CD4-positive, alpha-beta memory T cell (primary cell): ENCODE data around the gene TPO. TPM values are rescaled to one million over a fixed set of nuclear protein-coding genes. Genes with fewer than 3 reads are reported as not detected.
A peak's percentile ranks its signal among the peaks of the same experiment; 100 is the strongest.

Experiments used
- CTCF ChIA-PET: fragments of 350-600 bp; sonication (Branson Sonifier 250); formaldehyde crosslinking; loops from one replicate; lab custom pipeline; 2021; ENCODE audit warnings: inconsistent platforms; ENCODE audit not compliant: partially characterized antibody; lab: Charles Lee
- POLR2A ChIA-PET: fragments of 350-600 bp; sonication (Branson Sonifier 250); formaldehyde crosslinking; loops from one replicate; lab custom pipeline; 2021; ENCODE audit not compliant: partially characterized antibody; lab: Charles Lee
- DNase-seq, 5 donors: peaks; one replicate each; pipeline versions ENCODE4 v3.0.0 to v3.0.0-alpha.2; 2020 to 2022; ENCODE audit warnings: mixed read lengths in 1 of 5
- H3K27ac ChIP-seq: one replicate; pipeline ENCODE4 v1.7.0; 2013; ENCODE audit warnings: low read depth, low read length
- H3K27me3 ChIP-seq: 2 replicates; pipeline ENCODE4 v1.7.0; 2013; ENCODE audit warnings: mild to moderate bottlenecking, low read length, moderate library complexity; ENCODE audit not compliant: insufficient read depth
- H3K36me3 ChIP-seq: 2 replicates; pipeline ENCODE4 v1.7.0; 2013; ENCODE audit warnings: mild to moderate bottlenecking, low read length, moderate library complexity; ENCODE audit not compliant: insufficient read depth
- H3K4me1 ChIP-seq: 2 replicates; pipeline ENCODE4 v1.7.0; 2013; ENCODE audit warnings: mild to moderate bottlenecking, low read length, moderate library complexity; ENCODE audit not compliant: insufficient read depth
- H3K4me3 ChIP-seq, 2 donors: one replicate each; pipeline ENCODE4 v1.7.0; 2013; ENCODE audit warnings: low read length in 2 of 2, mild to moderate bottlenecking in 1 of 2
- H3K9me3 ChIP-seq, 2 donors: one replicate each; pipeline ENCODE4 v1.7.0; 2013; ENCODE audit warnings: low read length in 2 of 2, control low read depth in 1 of 2; ENCODE audit not compliant: control insufficient read depth in 1 of 2
- H3K27ac Mint-ChIP-seq, 7 donors: one replicate each; pipeline ENCODE4 v1.8.0; 2020 to 2021; ENCODE audit warnings: mixed read lengths in 7 of 7, mild to moderate bottlenecking in 6 of 7, inconsistent platforms in 3 of 7, moderate library complexity in 3 of 7
- H3K27me3 Mint-ChIP-seq, 2 donors: one replicate each; pipeline ENCODE4 v1.8.0; 2020 to 2021; ENCODE audit warnings: mixed read lengths in 2 of 2
- H3K36me3 Mint-ChIP-seq, 2 donors: one replicate each; pipeline ENCODE4 v1.8.0; 2020 to 2021; ENCODE audit warnings: mixed read lengths in 2 of 2, inconsistent platforms in 1 of 2, mild to moderate bottlenecking in 1 of 2
- H3K4me1 Mint-ChIP-seq, 4 donors: one replicate each; pipeline ENCODE4 v1.8.0; 2020 to 2021; ENCODE audit warnings: mixed read lengths in 4 of 4, mild to moderate bottlenecking in 1 of 4
- H3K4me3 Mint-ChIP-seq, 8 donors: one replicate each; pipeline ENCODE4 v1.8.0; 2020 to 2021; ENCODE audit warnings: mixed read lengths in 8 of 8, mild to moderate bottlenecking in 7 of 8, moderate library complexity in 6 of 8, inconsistent platforms in 3 of 8
- H3K9me3 Mint-ChIP-seq, 8 donors: one replicate each; pipeline ENCODE4 v1.8.0; 2020 to 2021; ENCODE audit warnings: mixed read lengths in 8 of 8, mild to moderate bottlenecking in 5 of 8, inconsistent platforms in 3 of 8, moderate library complexity in 1 of 8
- intact Hi-C: fragments of 100-400 bp; cut with micrococcal nuclease; formaldehyde crosslinking; loops from one replicate; pipeline ENCODE4 v1.15.1; 2023
- polyA plus RNA-seq, 2 donors: library from polyadenylated mRNA; unstranded; fragments of 300-500 nt; fragmentation: Illumina TruSeq; gene quantifications; one replicate each; pipeline ENCODE4 v1.2.3, GENCODE V29; 2021
- total RNA-seq, 2 experiments: library from RNA; stranded (reverse); gene quantifications; one replicate each; pipeline ENCODE4 v1.2.3, GENCODE V29; 2021

TPO gene
- total and polyA plus RNA-seq, 4 experiments from 2014 or later: 3.2 to 10.6 TPM; not detected in 2

DNA sequence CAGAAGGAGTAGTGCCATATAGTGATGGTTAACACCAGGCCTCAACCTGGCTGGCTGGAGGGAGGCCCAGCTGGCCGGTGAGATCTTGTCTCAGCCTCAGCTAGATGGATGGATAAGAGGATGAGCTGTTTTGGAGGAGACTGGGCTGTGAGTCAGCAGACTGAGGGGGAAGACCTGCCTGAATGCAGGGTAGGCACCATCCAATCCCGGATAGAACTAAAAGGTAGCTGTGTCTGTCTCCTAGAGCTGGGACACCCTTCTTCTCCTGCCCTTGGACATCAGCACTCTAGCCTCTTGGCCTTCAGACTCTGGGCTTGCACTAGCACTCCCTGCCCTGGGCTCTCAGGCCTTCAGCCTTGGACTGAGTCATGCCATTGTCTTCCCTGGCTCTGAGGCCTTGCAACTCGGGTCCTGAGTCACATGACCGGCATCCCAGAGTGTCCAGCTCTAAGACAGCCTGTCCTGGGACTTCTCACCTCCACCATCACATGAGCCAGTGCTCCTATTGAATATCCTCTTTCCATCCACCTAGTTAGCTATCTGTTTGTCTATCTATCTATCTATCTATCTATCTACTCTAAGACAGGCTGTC lies 131.3 kb downstream of the TPO start:
- H3K9me3 ChIP-seq: no peaks in the 10 kb centered on the region
- H3K27me3 ChIP-seq: no peaks in the 10 kb centered on the region
- ChIA-PET CTCF (interaction anchor here (0.6 to 2.1 kb wide), 4 partner anchors 26 to 867 kb away, joined by 3 to 5 read pairs (median 4); partner anchors contain the start of gene TMEM18), POLR2A (no interaction called here)
- no peak overlapping the region for H3K27ac ChIP-seq
- intact Hi-C loops: loop anchor here (10.0 kb wide), 2 partner anchors 590 to 830 kb away; partner anchors contain the start of gene SNTG2
- H3K27ac Mint-ChIP-seq: peak overlapping the region in 3 of 7 donors; percentile 4 to 19 (median 5)
- H3K4me3 Mint-ChIP-seq: no peak overlapping the region
- no peak for DNase-seq
- H3K4me3 ChIP-seq: no peak overlapping the region
- peaks cover 11% of the 10 kb centered on the region for H3K4me1 ChIP-seq
- no peaks in the 10 kb centered on the region for H3K9me3 Mint-ChIP-seq
- H3K36me3 Mint-ChIP-seq: no peaks in the 10 kb centered on the region
- H3K27me3 Mint-ChIP-seq: peaks cover 0 to 2% of the 10 kb centered on the region in 2 donors
- peaks cover 3 to 14% (median 10%) of the 10 kb centered on the region in 4 donors for H3K4me1 Mint-ChIP-seq
- no peaks in the 10 kb centered on the region for H3K36me3 ChIP-seq

DNA sequence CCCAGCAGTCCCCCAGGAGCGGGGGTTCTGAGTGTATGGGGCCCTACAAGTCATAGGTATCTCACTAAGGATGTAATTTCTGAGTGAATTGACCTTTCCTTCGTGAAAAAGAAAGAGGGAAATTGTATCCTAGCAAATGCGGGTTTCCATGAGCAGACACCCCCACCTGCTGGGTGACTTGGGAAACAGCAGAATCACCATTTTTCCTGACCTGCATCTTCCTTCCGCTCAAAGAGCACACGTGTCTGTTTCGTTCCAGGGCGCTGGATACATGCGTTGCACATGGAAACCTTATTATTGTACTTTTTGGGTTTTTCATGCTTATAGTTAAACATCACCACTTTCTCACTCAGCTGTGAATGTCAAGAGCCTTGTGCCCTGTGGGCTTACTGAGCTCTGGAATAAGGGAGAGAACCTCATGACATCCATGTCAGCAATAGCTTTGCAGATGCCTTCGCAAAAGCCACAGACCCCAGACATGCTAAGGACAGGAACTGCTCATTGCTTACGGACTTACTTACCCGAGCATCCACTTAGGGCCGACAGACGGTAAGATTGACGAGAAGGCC lies 132.8 kb downstream of the TPO start:
- no peak overlapping the region for H3K27ac ChIP-seq
- Mint-ChIP-seq H3K27me3 (peaks cover 0 to 2% of the 10 kb centered on the region in 2 donors), H3K27ac (peak overlapping the region in 2 of 7 donors; percentile 31 to 74), H3K36me3 (no peaks in the 10 kb centered on the region), H3K9me3 (no peaks in the 10 kb centered on the region), H3K4me1 (peaks cover 3 to 15% (median 12%) of the 10 kb centered on the region in 4 donors), H3K4me3 (peak overlapping the region in 1 of 8 donors; percentile 26)
- no peak overlapping the region for H3K4me3 ChIP-seq
- H3K27me3 ChIP-seq: no peaks in the 10 kb centered on the region
- peaks cover 14% of the 10 kb centered on the region for H3K4me1 ChIP-seq
- intact Hi-C loops: loop anchor here (10.0 kb wide), 2 partner anchors 591 to 831 kb away; partner anchors contain the start of gene SNTG2
- no peaks in the 10 kb centered on the region for H3K36me3 ChIP-seq
- H3K9me3 ChIP-seq: no peaks in the 10 kb centered on the region
- peak in 4 of 5 donors; percentile 9 to 36 (median 27) for DNase-seq
- CTCF ChIA-PET: interaction anchor here (1.0 to 2.1 kb wide), 5 partner anchors 10 to 872 kb away, joined by 3 to 5 read pairs (median 4); no protein-coding TSS in a partner anchor
- POLR2A ChIA-PET: no interaction called here

DNA sequence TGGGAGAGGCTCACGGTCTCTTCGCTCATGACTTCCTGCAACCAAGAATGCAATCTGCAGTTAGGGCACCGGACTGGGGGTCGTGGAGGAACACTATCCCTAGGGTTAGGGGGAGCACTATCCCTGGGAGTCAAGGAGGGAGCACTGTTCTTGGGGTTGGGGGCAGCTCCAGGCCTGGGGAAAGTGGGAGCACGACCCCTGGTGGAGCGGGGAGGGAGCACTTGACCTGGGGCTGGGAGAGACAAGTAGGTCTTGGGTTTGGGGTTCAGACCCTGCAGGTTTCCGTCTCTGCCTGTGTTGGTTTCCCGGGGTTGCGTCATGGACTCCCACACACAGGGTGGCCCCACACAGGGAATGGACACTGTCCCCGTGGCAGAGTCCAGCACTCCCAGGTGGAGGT lies 133.6 kb downstream of the TPO start:
- Histone ChIP-seq H3K9me3 (no peaks in the 10 kb centered on the region), H3K27ac (no peak overlapping the region), H3K4me1 (peaks cover 16% of the 10 kb centered on the region), H3K4me3 (no peak overlapping the region), H3K36me3 (no peaks in the 10 kb centered on the region), H3K27me3 (no peaks in the 10 kb centered on the region)
- H3K4me1 Mint-ChIP-seq: peaks cover 3 to 15% (median 12%) of the 10 kb centered on the region in 4 donors
- DNase-seq: no peak
- CTCF ChIA-PET: interaction anchor here (1.0 to 1.4 kb wide), 3 partner anchors 9 to 873 kb away, joined by 3 to 5 read pairs (median 5); no protein-coding TSS in a partner anchor
- POLR2A ChIA-PET: no interaction called here
- H3K9me3 Mint-ChIP-seq: no peaks in the 10 kb centered on the region
- H3K27me3 Mint-ChIP-seq: peaks cover 0 to 2% of the 10 kb centered on the region in 2 donors
- H3K36me3 Mint-ChIP-seq: no peaks in the 10 kb centered on the region
- intact Hi-C loops: loop anchor here (10.0 kb wide), 2 partner anchors 592 to 832 kb away; partner anchors contain the start of gene SNTG2
- no peak overlapping the region for H3K27ac Mint-ChIP-seq
- H3K4me3 Mint-ChIP-seq: no peak overlapping the region

DNA sequence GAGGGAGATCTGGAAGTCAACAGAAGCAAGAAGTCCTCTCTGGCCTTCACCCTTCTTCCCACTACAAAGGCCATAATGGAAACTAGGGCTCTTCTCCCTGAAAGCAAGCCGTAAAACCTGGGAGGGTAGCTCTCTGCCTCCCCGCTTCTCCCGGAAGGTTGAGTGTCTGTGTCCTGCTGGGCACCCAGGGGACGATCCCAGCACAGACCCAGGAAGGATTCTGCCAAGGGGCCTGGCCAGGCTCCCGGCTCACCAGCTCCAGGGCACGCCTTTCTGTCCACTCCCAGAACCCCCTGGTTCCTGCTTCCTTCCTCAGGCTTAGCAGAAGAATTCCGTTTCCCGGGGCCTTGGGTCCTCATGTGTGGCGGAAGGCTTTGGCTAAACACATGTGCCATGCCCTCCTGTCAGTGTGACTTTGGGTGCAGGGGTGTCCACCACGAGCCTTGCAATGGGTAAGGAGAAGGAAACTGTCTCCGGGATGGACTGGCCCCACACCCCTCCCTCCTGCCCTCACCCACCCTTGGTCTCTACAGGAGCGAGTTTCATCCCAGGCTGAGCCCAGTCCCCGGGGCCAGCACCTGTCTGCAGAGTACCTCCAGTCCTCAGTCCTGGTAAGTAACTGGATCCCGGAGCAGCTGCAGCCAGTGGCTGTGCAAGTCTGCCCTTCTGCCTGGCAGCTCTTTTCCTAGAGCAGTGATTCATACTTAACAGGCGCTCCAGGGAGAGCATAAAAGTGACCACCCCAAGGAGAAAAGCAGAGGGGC lies 135.8 kb downstream of the TPO start:
- Histone ChIP-seq H3K4me3 (no peak overlapping the region), H3K4me1 (peaks cover 16% of the 10 kb centered on the region), H3K27me3 (no peaks in the 10 kb centered on the region), H3K27ac (no peak overlapping the region), H3K9me3 (no peaks in the 10 kb centered on the region), H3K36me3 (no peaks in the 10 kb centered on the region)
- intact Hi-C loops: loop anchor here (10.0 kb wide), 2 partner anchors 594 to 834 kb away; partner anchors contain the start of gene SNTG2
- H3K36me3 Mint-ChIP-seq: no peaks in the 10 kb centered on the region
- no peak overlapping the region for H3K4me3 Mint-ChIP-seq
- DNase-seq: no peak
- H3K27ac Mint-ChIP-seq: peak overlapping the region in 1 of 7 donors; percentile 25
- no peaks in the 10 kb centered on the region for H3K9me3 Mint-ChIP-seq
- ChIA-PET CTCF (interaction anchor here (0.7 to 1.2 kb wide), 3 partner anchors 409 to 888 kb away, joined by 3 to 4 read pairs (median 4); no protein-coding TSS in a partner anchor), POLR2A (no interaction called here)
- peaks cover 0 to 5% of the 10 kb centered on the region in 2 donors for H3K27me3 Mint-ChIP-seq
- H3K4me1 Mint-ChIP-seq: peaks cover 3 to 18% (median 11%) of the 10 kb centered on the region in 4 donors

DNA sequence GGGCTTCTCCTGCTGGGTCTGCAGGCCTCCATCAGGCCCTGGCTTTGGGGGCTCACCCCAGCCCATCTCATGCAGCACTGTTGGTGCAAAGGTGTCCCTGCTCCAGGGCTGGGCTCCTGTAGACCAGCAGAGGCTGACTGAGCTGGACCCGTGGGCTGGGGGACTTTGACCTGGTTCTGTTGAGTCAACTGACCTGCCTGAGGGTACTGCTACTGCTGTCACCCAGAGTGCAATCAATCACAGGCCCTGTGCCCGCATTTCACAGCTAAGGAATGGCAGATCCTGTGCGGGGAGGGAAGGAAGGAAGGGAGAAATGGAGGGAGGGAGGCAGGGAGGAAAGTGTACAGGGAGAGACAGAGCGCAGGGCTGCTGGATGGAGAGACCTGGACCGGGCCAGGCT lies 136.8 kb downstream of the TPO start:
- Mint-ChIP-seq H3K27ac (peak overlapping the region in 1 of 7 donors; percentile 65), H3K4me1 (peaks cover 3 to 17% (median 9%) of the 10 kb centered on the region in 4 donors), H3K27me3 (peaks cover 0 to 5% of the 10 kb centered on the region in 2 donors), H3K9me3 (no peaks in the 10 kb centered on the region), H3K36me3 (no peaks in the 10 kb centered on the region), H3K4me3 (no peak overlapping the region)
- no peaks in the 10 kb centered on the region for H3K36me3 ChIP-seq
- CTCF ChIA-PET: interaction anchor here (1.0 to 5.2 kb wide), 10 partner anchors 11 to 698 kb away, joined by 3 to 27 read pairs (median 4); no protein-coding TSS in a partner anchor
- no peak overlapping the region for H3K27ac ChIP-seq
- no peak overlapping the region for H3K4me3 ChIP-seq
- intact Hi-C loops: loop anchor here (1.0 kb wide), 1 partner anchor 696 kb away; no protein-coding TSS in a partner anchor
- POLR2A ChIA-PET: no interaction called here
- H3K4me1 ChIP-seq: peaks cover 16% of the 10 kb centered on the region
- no peaks in the 10 kb centered on the region for H3K9me3 ChIP-seq
- DNase-seq: no peak
- H3K27me3 ChIP-seq: no peaks in the 10 kb centered on the region

DNA sequence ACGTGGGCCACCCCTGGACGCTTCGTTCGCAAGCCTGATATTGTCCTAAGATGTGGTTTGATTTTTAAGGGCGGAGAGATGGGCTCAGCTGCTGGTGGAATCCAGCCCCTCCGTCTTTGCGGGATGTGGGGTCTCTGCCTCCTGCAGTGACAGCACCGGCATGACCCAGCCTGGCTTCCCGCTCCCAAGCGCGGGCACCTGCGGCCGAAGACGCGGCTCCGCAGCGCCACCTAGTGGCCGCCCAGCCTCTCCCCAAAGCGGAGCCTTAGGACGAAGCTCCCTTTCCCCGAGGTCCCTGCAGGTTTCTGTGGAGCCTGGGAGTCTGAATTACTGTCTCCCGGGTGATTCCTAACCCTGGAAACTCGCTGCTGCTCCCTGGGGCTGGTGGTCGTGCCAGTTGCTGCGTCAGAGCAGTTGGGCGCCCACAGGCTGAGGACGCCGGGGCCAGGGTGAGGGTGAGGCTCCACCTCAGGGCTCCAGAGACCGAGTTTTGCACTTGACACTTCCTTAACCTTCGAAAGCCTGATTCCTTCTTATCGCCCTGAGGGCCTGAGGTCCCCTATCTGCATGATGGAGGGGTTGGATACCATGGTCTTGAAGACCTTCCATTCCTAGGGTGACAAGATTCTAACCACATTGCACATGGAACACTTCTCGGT lies 137.5 kb downstream of the TPO start:
- intact Hi-C loops: loop anchor here (1.0 kb wide), 1 partner anchor 696 kb away; no protein-coding TSS in a partner anchor
- H3K27me3 Mint-ChIP-seq: peaks cover 0 to 5% of the 10 kb centered on the region in 2 donors
- no peaks in the 10 kb centered on the region for H3K27me3 ChIP-seq
- no peak overlapping the region for H3K4me3 ChIP-seq
- H3K4me1 Mint-ChIP-seq: peaks cover 3 to 10% (median 7%) of the 10 kb centered on the region in 4 donors
- no peak overlapping the region for H3K27ac Mint-ChIP-seq
- peaks cover 11% of the 10 kb centered on the region for H3K4me1 ChIP-seq
- H3K27ac ChIP-seq: no peak overlapping the region
- ChIA-PET POLR2A (no interaction called here), CTCF (interaction anchor here (1.0 to 5.2 kb wide), 13 partner anchors 10 to 699 kb away, joined by 3 to 27 read pairs (median 4); no protein-coding TSS in a partner anchor)
- no peaks in the 10 kb centered on the region for H3K36me3 ChIP-seq
- H3K36me3 Mint-ChIP-seq: no peaks in the 10 kb centered on the region
- DNase-seq: peak; percentile 31 to 57 (median 46)
- H3K4me3 Mint-ChIP-seq: peak overlapping the region in 1 of 8 donors; percentile 26
- H3K9me3 Mint-ChIP-seq: no peaks in the 10 kb centered on the region
- H3K9me3 ChIP-seq: no peaks in the 10 kb centered on the region
